ENCODE results near the gene MORN4.
"Not testable (repeated sequence)": the region's sequence is repeated elsewhere in the genome, so short reads cannot be mapped to it uniquely, and the experiment has no call there.

DNA sequence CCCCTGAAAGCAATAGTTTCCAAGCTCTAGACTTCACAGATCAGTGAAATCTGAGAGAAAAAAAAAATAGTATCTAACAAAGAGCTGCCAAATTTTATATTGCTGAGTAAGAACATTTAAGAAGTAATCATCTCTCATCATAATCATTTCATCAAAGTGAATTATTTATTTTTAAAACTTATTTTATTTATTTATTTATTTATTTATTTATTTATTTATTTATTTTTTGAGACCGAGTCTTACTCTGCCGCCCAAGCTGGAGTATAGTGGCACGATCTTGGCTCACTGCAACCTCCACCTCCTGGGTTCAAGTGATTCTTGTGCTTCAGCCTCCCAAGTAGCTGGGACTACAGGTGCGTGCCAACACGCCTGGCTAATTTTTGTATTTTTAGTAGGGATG is 56.8 kb downstream of the MORN4 start:
- TF ChIP-seq, protein P1, sequence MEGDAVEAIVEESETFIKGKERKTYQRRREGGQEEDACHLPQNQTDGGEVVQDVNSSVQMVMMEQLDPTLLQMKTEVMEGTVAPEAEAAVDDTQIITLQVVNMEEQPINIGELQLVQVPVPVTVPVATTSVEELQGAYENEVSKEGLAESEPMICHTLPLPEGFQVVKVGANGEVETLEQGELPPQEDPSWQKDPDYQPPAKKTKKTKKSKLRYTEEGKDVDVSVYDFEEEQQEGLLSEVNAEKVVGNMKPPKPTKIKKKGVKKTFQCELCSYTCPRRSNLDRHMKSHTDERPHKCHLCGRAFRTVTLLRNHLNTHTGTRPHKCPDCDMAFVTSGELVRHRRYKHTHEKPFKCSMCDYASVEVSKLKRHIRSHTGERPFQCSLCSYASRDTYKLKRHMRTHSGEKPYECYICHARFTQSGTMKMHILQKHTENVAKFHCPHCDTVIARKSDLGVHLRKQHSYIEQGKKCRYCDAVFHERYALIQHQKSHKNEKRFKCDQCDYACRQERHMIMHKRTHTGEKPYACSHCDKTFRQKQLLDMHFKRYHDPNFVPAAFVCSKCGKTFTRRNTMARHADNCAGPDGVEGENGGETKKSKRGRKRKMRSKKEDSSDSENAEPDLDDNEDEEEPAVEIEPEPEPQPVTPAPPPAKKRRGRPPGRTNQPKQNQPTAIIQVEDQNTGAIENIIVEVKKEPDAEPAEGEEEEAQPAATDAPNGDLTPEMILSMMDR (IDR thresholded peaks at IDR 0.05; ENCODE audit: insufficient read depth, low read length, poor library complexity, severe bottlenecking) = not testable (repeated sequence)
- TF ChIP-seq EZH2phosphoT487 (conservative IDR thresholded peaks at IDR 0.05; ENCODE audit: low read length) = not testable (repeated sequence)
